HepG2 (cell line): ENCODE measurements around the gene CCNA2. TPM values are rescaled to one million over a fixed set of nuclear protein-coding genes. Genes with fewer than 3 reads are reported as not detected.

Experiments used
- MED13 ChIP-seq: sonication (generic); formaldehyde crosslinking; IDR thresholded peaks from 2 replicates; pipeline ENCODE4 v1.5.0; 2020; ENCODE audit warnings: missing genetic modification reagents
- PTBP1 ChIP-seq: fragments of 200-400 bp; formaldehyde crosslinking; IDR thresholded peaks from 2 replicates; pipeline ENCODE4 v1.6.1; 2018; ENCODE audit warnings: low read length, low read depth; ENCODE audit not compliant: poor library complexity, severe bottlenecking
- ZNF230 ChIP-seq: sonication (generic); formaldehyde crosslinking; IDR thresholded peaks from 2 replicates; pipeline ENCODE4 v1.4.0; 2020; ENCODE audit warnings: mild to moderate bottlenecking, missing genetic modification reagents
- ZNF460 ChIP-seq: sonication (generic); formaldehyde crosslinking; IDR thresholded peaks from 2 replicates; pipeline ENCODE4 v1.5.1; 2020; ENCODE audit warnings: missing genetic modification reagents, mild to moderate bottlenecking, borderline replicate concordance
- polyA plus RNA-seq, 8 experiments: library from polyadenylated mRNA; depleted of rRNA in 3 of 8; stranded (reverse) in 7 of 8; unstranded in 1 of 8; fragments of >200 nt; fragmentation: Illumina TruSeq in 4 of 8; extraction: Trizol in 4 of 8; gene quantifications; 2 replicates each; pipeline versions ENCODE4 v1.2.1 to v1.2.3, GENCODE V29; 2011 to 2016; ENCODE audit warnings: low read depth in 4 of 8, missing spikeins in 1 of 8, mixed read lengths in 1 of 8; ENCODE audit not compliant: insufficient read depth in 1 of 8
- total RNA-seq, 5 experiments: library from RNA; depleted of rRNA; stranded (reverse); fragments of >200 nt; fragmentation: Illumina TruSeq; extraction: Trizol; gene quantifications; 2 replicates each; pipeline ENCODE4 v1.2.3, GENCODE V29; 2016; ENCODE audit warnings: low read depth in 1 of 5
- TF ChIP-seq, protein P1 (sequence below): sonication (generic); formaldehyde crosslinking; IDR thresholded peaks from 2 replicates; pipeline ENCODE4 v1.4.0; 2020; ENCODE audit warnings: missing genetic modification reagents, mild to moderate bottlenecking, borderline replicate concordance
- TF ChIP-seq, protein P2 (sequence below): sonication (generic); formaldehyde crosslinking; IDR thresholded peaks from 2 replicates; pipeline ENCODE4 v1.4.0; 2020; ENCODE audit warnings: mild to moderate bottlenecking, missing genetic modification reagents
- TF ChIP-seq, protein P3 (sequence below): sonication (generic); formaldehyde crosslinking; IDR thresholded peaks from 2 replicates; pipeline ENCODE4 v1.5.0; 2020; ENCODE audit warnings: mild to moderate bottlenecking, missing genetic modification reagents

Gene CCNA2
- total and polyA plus RNA-seq, 2 of the 13 experiments (the other 11 are each of a cell fraction or from before 2014, with no cell fraction given), result 31.3 to 105 TPM

DNA sequence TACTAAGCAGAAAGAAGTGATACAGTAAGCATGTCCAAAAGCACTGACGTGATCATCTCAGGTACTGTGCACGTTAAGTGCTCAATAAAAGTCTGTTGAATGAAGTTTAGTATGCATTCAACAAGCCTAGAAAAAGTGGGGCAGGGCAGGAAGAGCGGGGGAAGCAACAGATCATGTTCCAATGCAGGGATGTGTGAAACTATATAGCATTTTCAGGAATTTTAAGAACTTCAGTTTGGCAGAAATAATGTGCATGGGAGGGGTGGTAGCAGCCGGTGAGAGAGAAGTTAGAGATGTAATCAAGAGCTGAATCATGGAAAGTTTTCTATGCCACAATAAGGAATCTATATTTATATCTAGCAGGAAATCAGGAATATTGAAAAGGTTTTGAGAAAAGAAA, 19.2 kb upstream of the CCNA2 start (continued):
- no peak for TF ChIP-seq MED13 (CRISPR knock-in tag)
- no peak for TF ChIP-seq ZNF460
- TF ChIP-seq, protein P1, sequence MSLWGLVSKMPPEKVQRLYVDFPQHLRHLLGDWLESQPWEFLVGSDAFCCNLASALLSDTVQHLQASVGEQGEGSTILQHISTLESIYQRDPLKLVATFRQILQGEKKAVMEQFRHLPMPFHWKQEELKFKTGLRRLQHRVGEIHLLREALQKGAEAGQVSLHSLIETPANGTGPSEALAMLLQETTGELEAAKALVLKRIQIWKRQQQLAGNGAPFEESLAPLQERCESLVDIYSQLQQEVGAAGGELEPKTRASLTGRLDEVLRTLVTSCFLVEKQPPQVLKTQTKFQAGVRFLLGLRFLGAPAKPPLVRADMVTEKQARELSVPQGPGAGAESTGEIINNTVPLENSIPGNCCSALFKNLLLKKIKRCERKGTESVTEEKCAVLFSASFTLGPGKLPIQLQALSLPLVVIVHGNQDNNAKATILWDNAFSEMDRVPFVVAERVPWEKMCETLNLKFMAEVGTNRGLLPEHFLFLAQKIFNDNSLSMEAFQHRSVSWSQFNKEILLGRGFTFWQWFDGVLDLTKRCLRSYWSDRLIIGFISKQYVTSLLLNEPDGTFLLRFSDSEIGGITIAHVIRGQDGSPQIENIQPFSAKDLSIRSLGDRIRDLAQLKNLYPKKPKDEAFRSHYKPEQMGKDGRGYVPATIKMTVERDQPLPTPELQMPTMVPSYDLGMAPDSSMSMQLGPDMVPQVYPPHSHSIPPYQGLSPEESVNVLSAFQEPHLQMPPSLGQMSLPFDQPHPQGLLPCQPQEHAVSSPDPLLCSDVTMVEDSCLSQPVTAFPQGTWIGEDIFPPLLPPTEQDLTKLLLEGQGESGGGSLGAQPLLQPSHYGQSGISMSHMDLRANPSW, result no peak
- TF ChIP-seq, protein P2, sequence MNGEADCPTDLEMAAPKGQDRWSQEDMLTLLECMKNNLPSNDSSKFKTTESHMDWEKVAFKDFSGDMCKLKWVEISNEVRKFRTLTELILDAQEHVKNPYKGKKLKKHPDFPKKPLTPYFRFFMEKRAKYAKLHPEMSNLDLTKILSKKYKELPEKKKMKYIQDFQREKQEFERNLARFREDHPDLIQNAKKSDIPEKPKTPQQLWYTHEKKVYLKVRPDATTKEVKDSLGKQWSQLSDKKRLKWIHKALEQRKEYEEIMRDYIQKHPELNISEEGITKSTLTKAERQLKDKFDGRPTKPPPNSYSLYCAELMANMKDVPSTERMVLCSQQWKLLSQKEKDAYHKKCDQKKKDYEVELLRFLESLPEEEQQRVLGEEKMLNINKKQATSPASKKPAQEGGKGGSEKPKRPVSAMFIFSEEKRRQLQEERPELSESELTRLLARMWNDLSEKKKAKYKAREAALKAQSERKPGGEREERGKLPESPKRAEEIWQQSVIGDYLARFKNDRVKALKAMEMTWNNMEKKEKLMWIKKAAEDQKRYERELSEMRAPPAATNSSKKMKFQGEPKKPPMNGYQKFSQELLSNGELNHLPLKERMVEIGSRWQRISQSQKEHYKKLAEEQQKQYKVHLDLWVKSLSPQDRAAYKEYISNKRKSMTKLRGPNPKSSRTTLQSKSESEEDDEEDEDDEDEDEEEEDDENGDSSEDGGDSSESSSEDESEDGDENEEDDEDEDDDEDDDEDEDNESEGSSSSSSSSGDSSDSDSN (CRISPR knock-in tag), result no peak
- TF ChIP-seq, protein P3, sequence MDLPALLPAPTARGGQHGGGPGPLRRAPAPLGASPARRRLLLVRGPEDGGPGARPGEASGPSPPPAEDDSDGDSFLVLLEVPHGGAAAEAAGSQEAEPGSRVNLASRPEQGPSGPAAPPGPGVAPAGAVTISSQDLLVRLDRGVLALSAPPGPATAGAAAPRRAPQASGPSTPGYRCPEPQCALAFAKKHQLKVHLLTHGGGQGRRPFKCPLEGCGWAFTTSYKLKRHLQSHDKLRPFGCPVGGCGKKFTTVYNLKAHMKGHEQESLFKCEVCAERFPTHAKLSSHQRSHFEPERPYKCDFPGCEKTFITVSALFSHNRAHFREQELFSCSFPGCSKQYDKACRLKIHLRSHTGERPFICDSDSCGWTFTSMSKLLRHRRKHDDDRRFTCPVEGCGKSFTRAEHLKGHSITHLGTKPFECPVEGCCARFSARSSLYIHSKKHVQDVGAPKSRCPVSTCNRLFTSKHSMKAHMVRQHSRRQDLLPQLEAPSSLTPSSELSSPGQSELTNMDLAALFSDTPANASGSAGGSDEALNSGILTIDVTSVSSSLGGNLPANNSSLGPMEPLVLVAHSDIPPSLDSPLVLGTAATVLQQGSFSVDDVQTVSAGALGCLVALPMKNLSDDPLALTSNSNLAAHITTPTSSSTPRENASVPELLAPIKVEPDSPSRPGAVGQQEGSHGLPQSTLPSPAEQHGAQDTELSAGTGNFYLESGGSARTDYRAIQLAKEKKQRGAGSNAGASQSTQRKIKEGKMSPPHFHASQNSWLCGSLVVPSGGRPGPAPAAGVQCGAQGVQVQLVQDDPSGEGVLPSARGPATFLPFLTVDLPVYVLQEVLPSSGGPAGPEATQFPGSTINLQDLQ (CRISPR knock-in tag), result no peak
- TF ChIP-seq PTBP1, result no peak
- no peak for TF ChIP-seq ZNF230 (CRISPR knock-in tag)
